Lower lobe of right lung (tissue), 2 donors: ENCODE measurements around the gene PPIL4. TPM values are rescaled to one million over a fixed set of nuclear protein-coding genes. Genes with fewer than 3 reads are reported as not detected.

ENCODE experiments used
- ATAC-seq, 2 donors: fragments of 200-7000 bp; cut with Tn5 transposase; one replicate each; pipeline ENCODE4 v1.9.1; 2020 to 2022; ENCODE audit warnings: mild to moderate bottlenecking in 2 of 2, moderate library complexity in 2 of 2
- DNase-seq: peaks from one replicate; pipeline ENCODE4 v3.0.0-alpha.2; 2020
- H3K27ac ChIP-seq: fragments of 200-600 bp; one replicate; pipeline ENCODE4 v1.8.0; 2022
- H3K27me3 ChIP-seq: fragments of 200-600 bp; one replicate; pipeline ENCODE4 v1.8.0; 2022; ENCODE audit warnings: low read depth
- H3K36me3 ChIP-seq: fragments of 200-600 bp; one replicate; pipeline ENCODE4 v1.8.0; 2022; ENCODE audit warnings: mild to moderate bottlenecking
- H3K4me1 ChIP-seq: fragments of 200-600 bp; one replicate; pipeline ENCODE4 v1.8.0; 2022
- H3K4me3 ChIP-seq: fragments of 200-600 bp; one replicate; pipeline ENCODE4 v1.8.0; 2022; ENCODE audit warnings: mild to moderate bottlenecking
- H3K9me3 ChIP-seq: fragments of 200-600 bp; one replicate; pipeline ENCODE4 v1.8.0; 2022
- intact Hi-C: fragments of 100-400 bp; cut with DNase I; formaldehyde crosslinking; loops from one replicate; pipeline ENCODE4 v1.11.0; 2022
- total RNA-seq: library from RNA; stranded (reverse); fragmentation: NEBNext Ultra II Directional; extraction: Animal tissue kit (Norgen Biotek cat#: 25700); gene quantifications from one replicate; pipeline ENCODE4 v1.2.1, GENCODE V29; 2021
- TF ChIP-seq, protein P1 (sequence below): fragments of 200-600 bp; IDR thresholded peaks from one replicate; pipeline ENCODE4 v1.8.0; 2022; ENCODE audit warnings: antibody characterized with exemption, mild to moderate bottlenecking
- donor health status: DM: no; HTN: yes; CAD: no; lungs with severe emphysema.

Gene PPIL4
- total RNA-seq, 1 donor from 2014 or later: 28.9 TPM

DNA sequence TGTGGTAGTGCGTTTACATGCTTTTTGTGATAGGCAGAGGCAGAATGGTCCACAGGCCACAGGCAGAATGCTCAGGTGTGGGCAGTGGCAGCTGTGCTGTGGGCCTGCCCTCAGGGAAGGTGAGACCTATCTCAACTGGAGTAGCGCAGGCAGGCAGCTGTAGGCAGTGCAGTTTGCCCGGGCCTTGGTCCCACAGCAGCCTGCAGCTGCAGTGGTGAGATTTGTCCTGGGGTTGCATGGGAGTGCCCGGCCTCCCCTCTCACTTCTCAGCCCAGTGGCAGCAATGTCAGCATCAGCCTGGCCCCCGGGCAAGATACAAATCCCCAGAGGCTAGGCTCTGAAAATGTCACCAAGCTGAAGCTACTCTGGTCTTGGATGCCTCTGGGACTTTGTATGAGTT is 6.1 kb upstream of the PPIL4 start:
- TF ChIP-seq, protein P1, sequence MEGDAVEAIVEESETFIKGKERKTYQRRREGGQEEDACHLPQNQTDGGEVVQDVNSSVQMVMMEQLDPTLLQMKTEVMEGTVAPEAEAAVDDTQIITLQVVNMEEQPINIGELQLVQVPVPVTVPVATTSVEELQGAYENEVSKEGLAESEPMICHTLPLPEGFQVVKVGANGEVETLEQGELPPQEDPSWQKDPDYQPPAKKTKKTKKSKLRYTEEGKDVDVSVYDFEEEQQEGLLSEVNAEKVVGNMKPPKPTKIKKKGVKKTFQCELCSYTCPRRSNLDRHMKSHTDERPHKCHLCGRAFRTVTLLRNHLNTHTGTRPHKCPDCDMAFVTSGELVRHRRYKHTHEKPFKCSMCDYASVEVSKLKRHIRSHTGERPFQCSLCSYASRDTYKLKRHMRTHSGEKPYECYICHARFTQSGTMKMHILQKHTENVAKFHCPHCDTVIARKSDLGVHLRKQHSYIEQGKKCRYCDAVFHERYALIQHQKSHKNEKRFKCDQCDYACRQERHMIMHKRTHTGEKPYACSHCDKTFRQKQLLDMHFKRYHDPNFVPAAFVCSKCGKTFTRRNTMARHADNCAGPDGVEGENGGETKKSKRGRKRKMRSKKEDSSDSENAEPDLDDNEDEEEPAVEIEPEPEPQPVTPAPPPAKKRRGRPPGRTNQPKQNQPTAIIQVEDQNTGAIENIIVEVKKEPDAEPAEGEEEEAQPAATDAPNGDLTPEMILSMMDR: no peak
- no peak for ATAC-seq
- Histone ChIP-seq H3K4me1 (no peaks in the 10 kb centered on the region), H3K27me3 (no peaks in the 10 kb centered on the region), H3K27ac (no peak overlapping the region), H3K36me3 (no peaks in the 10 kb centered on the region), H3K9me3 (no peaks in the 10 kb centered on the region), H3K4me3 (no peak overlapping the region)
- no peak for DNase-seq
- intact Hi-C loops: no loop called here

DNA sequence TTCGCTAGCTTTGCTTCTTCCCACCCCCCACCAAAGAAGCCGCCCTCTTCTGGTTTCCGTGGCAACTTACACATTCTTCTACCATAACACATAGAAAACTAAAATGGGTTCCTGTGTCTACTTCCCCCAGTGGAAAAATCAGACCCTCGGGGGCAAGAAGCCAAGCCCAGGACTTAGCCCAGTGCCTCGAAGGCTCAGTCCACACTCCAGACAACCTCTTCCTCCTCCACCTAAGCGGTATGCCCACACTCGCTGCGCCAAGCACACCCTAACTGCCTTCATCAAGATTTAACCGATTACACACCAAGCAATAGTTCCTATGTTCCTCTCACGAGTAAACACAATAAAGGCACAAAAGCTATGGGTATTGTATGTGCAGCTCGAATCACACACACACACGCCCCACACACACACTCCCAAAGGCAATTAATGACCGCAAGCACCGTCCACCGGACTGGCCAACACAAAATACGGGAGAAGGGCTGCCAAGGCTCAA is 537 bp downstream of the PPIL4 start:
- Histone ChIP-seq H3K27ac (peak overlapping the region; percentile 98), H3K4me3 (peak overlapping the region; percentile 79), H3K36me3 (peaks cover 16% of the 10 kb centered on the region), H3K9me3 (no peaks in the 10 kb centered on the region), H3K4me1 (peaks cover 29% of the 10 kb centered on the region), H3K27me3 (no peaks in the 10 kb centered on the region)
- DNase-seq: peak; percentile 52
- ATAC-seq: peak; percentile 67
- TF ChIP-seq, protein P1: no peak
- intact Hi-C loops: no loop called here

DNA sequence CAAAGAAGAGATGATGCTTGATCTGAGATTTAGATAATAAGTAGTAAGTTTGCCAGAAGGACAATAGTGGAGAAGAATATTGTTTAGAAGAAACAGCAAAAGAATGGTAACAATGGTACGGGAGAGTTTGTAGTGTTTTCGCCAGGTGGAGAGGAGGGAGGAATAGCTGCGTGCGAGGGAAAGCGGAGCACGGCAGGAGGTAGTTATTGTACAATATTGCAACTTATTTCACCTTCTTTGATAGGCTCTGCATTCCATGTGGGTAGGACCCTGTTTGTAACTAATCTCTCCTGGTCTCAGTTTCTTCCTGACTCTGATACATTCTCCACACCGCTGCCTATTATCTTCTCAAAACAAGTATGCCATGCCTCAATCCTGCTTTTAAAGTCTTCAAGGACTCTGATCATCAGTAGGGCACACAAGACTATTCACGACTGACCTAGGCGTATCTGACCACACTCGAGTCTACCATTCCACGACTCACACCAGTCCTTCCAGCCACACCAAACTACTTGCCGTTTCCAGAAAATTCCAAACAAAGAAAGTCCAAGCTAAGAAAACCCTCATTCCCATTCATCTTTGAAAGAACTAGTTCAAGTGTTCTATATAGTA is 1.1 kb downstream of the PPIL4 start:
- intact Hi-C loops: no loop called here

DNA sequence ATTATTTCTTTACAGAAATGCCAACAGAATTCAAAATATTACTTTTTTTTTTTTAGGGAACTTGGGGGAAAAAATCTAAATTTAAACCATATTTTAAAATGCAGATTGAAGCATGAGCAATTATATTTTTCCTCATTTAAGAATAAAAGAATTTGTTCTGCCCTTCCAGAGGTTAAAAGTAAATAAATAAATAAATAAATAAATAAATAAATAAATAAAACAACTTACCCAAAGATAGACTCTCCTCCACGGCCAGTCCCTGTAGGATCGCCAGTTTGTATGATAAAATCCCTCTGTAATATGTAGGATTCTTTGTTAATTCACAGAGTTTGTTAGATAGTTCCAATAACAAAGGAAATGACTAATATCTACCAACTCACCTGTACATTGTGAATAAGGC is 4.7 kb downstream of the PPIL4 start:
- ATAC-seq (no peak), DNase-seq (no peak)
- TF ChIP-seq, protein P1: no peak
- no peaks in the 10 kb centered on the region for H3K27me3 ChIP-seq
- H3K4me1 ChIP-seq: peaks cover 29% of the 10 kb centered on the region
- H3K27ac ChIP-seq: no peak overlapping the region
- no peak overlapping the region for H3K4me3 ChIP-seq
- no peaks in the 10 kb centered on the region for H3K9me3 ChIP-seq
- intact Hi-C loops: no loop called here
- peaks cover 57% of the 10 kb centered on the region for H3K36me3 ChIP-seq

More for the DNA sequence above, 1.1 kb downstream of the PPIL4 start:
- peaks cover 21% of the 10 kb centered on the region for H3K36me3 ChIP-seq
- no peaks in the 10 kb centered on the region for H3K9me3 ChIP-seq
- H3K4me1 ChIP-seq: peaks cover 29% of the 10 kb centered on the region
- no peaks in the 10 kb centered on the region for H3K27me3 ChIP-seq
- peak overlapping the region; percentile 79 for H3K4me3 ChIP-seq
- ATAC-seq (peak; percentile 0 to 16), DNase-seq (no peak)
- TF ChIP-seq, protein P1: no peak
- peak overlapping the region; percentile 98 for H3K27ac ChIP-seq

DNA sequence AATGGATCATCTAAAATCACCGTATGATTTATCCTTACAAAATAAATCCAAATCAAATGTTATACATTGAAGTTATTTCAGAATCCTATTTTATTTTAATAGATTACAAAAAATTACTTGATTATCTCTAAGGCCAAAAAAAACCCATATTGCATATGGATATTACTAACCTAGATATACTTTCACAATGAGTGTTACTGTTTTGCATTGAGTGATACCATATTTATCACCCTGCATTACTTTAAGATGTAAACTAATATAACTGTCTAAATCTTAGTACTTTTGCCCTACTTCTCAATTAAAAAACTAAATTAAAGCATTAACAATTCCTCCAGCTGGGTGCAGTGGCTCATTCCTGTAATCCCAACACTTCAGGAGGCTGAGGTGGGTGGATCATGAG is 11.1 kb downstream of the PPIL4 start:
- H3K36me3 ChIP-seq: peaks cover 100% of the 10 kb centered on the region
- H3K9me3 ChIP-seq: no peaks in the 10 kb centered on the region
- intact Hi-C loops: no loop called here
- H3K4me1 ChIP-seq: no peaks in the 10 kb centered on the region
- DNase-seq (no peak), ATAC-seq (no peak)
- TF ChIP-seq, protein P1: no peak
- no peak overlapping the region for H3K27ac ChIP-seq
- no peak overlapping the region for H3K4me3 ChIP-seq
- no peaks in the 10 kb centered on the region for H3K27me3 ChIP-seq
